ENCODE data around the gene CCDC182. TPM values are rescaled to one million over a fixed set of nuclear protein-coding genes. Genes with fewer than 3 reads are reported as not detected.

CCDC182 gene
- not detected for total RNA-seq
- not detected for polyA plus RNA-seq

DNA sequence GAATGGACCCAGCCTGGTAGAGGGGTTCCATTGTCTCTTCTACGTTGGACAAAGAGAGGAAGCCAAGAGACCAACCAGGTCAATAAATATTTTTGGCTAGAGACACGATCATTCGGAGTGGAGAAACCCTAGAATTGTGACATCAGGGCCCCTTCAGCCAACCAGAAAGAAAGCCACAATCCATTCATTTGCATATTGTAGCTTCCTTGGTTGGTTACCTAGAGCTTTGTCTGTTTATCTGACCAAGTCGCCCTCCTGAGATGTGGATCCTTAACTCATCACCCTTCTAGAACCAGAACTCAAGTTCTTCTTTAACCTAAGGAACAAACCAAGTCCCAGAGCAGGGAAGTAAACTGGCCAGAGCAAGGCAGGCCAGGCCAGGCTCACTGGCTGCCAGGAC lies at the start of gene CCDC182:
TSS of gene CCDC182 (minus strand) at position 58 of the 400 bp plus-strand sequence. CDS start at position 31, 27 bp downstream.
- no peaks in the 10 kb centered on the region for H3K27me3 ChIP-seq (ENCODE audit: insufficient read depth, low read length)
- no peaks in the 10 kb centered on the region for H3K36me3 ChIP-seq (ENCODE audit: insufficient read depth, low read length)
- H3K27ac ChIP-seq (ENCODE audit: low read depth, low read length), result no peak within 1 kb of the TSS
- CTCF ChIA-PET (ENCODE audit: partially characterized antibody), result interaction anchor here (0.7 to 3.1 kb wide), 3 partner anchors 147 to 616 kb away, joined by 3 to 48 read pairs (median 22); no protein-coding TSS in a partner anchor
- no peak within 1 kb of the TSS for H3K4me3 Mint-ChIP-seq
- no peaks in the 10 kb centered on the region for H3K9me3 Mint-ChIP-seq
- H3K4me3 ChIP-seq (ENCODE audit: low read length in 2 of 2), result no peak within 1 kb of the TSS
- no peak for DNase-seq
- H3K27me3 Mint-ChIP-seq, result peaks cover 3 to 10% of the 10 kb centered on the region in 2 donors
- POLR2A ChIA-PET (ENCODE audit: partially characterized antibody), result no interaction called here
- H3K9me3 ChIP-seq (ENCODE audit: control insufficient read depth in 1 of 2, low read length in 2 of 2), result no peaks in the 10 kb centered on the region
- H3K36me3 Mint-ChIP-seq, result no peaks in the 10 kb centered on the region
- intact Hi-C loops (cut with micrococcal nuclease), result loop anchor here (5.0 kb wide), 2 partner anchors 252 to 488 kb away; partner anchors contain the start of gene MSI2
- H3K27ac Mint-ChIP-seq, result no peak within 1 kb of the TSS
- peaks cover 0 to 1% (median 0%) of the 10 kb centered on the region in 4 donors for H3K4me1 Mint-ChIP-seq
- H3K4me1 ChIP-seq (ENCODE audit: insufficient read depth, low read length), result no peaks in the 10 kb centered on the region

DNA sequence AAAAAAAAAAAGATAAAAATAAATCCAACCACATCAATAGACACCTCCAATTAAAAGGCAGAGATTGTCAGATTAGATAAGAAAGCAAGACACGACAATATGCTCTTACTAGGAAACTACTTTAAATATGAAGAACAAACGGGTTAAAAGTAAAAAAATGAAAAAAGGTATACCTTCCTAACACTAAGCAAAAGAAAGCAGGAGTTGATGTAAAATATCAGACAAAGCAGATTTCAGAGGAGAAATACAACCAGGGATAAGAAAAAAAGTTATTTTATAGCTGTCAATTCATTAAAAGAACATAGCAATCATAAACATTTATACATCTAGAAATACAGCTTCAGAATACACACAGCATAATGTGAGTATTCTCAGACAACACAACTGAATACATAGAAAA lies 49.7 kb upstream of the CCDC182 start:
- H3K27me3 Mint-ChIP-seq, result peaks cover 0 to 10% of the 10 kb centered on the region in 2 donors
- Histone ChIP-seq H3K4me3 (ENCODE audit: low read length in 2 of 2) (no peak overlapping the region), H3K4me1 (ENCODE audit: insufficient read depth, low read length) (peaks cover 9% of the 10 kb centered on the region), H3K9me3 (ENCODE audit: control insufficient read depth in 1 of 2, low read length in 2 of 2) (no peaks in the 10 kb centered on the region), H3K36me3 (ENCODE audit: insufficient read depth, low read length) (no peaks in the 10 kb centered on the region), H3K27ac (ENCODE audit: low read depth, low read length) (no peak overlapping the region), H3K27me3 (ENCODE audit: insufficient read depth, low read length) (no peaks in the 10 kb centered on the region)
- H3K4me1 Mint-ChIP-seq, result peaks cover 5 to 9% (median 6%) of the 10 kb centered on the region in 4 donors
- POLR2A ChIA-PET (ENCODE audit: partially characterized antibody), result no interaction called here
- intact Hi-C loops (cut with micrococcal nuclease), result no loop called here
- H3K4me3 Mint-ChIP-seq, result peak overlapping the region in 2 of 8 donors; percentile 53 to 55
- CTCF ChIA-PET (ENCODE audit: partially characterized antibody), result interaction anchor here (0.6 to 1.1 kb wide), 2 partner anchors 11 kb away, joined by 3 to 5 read pairs; no protein-coding TSS in a partner anchor
- no peaks in the 10 kb centered on the region for H3K9me3 Mint-ChIP-seq
- H3K27ac Mint-ChIP-seq, result peak overlapping the region in 1 of 7 donors; percentile 10
- peak in 3 of 5 donors; percentile 2 to 32 (median 19) for DNase-seq
- no peaks in the 10 kb centered on the region for H3K36me3 Mint-ChIP-seq

DNA sequence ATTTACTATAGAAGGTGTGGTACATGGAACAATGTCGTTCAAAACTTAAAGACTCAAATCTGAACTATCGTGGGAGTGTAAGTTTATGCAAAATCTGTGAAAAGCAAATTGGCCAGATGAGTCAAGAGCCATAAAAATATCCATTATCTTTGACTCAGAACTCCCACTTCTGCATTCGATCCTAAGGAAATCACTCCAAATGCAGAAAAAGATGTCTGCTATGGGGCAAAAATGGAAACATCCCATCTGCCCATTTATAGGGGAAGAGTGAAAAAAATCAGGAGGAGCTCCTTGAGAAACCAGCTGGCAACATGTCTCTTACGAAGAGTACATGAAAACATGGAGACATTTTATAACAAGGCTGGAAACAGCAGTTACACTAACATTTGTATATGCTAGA lies 43.6 kb upstream of the CCDC182 start:
- ChIA-PET CTCF (ENCODE audit: partially characterized antibody) (no interaction called here), POLR2A (ENCODE audit: partially characterized antibody) (no interaction called here)
- DNase-seq, result no peak
- Mint-ChIP-seq H3K36me3 (no peaks in the 10 kb centered on the region), H3K9me3 (no peaks in the 10 kb centered on the region), H3K27ac (no peak overlapping the region), H3K4me1 (no peaks in the 10 kb centered on the region), H3K27me3 (peaks cover 28 to 30% of the 10 kb centered on the region in 2 donors), H3K4me3 (no peak overlapping the region)
- H3K4me1 ChIP-seq (ENCODE audit: insufficient read depth, low read length), result no peaks in the 10 kb centered on the region
- peaks cover 5% of the 10 kb centered on the region for H3K27me3 ChIP-seq (ENCODE audit: insufficient read depth, low read length)
- H3K36me3 ChIP-seq (ENCODE audit: insufficient read depth, low read length), result no peaks in the 10 kb centered on the region
- no peak overlapping the region for H3K4me3 ChIP-seq (ENCODE audit: low read length in 2 of 2)
- no peaks in the 10 kb centered on the region for H3K9me3 ChIP-seq (ENCODE audit: control insufficient read depth in 1 of 2, low read length in 2 of 2)
- no peak overlapping the region for H3K27ac ChIP-seq (ENCODE audit: low read depth, low read length)
- intact Hi-C loops (cut with micrococcal nuclease), result no loop called here

DNA sequence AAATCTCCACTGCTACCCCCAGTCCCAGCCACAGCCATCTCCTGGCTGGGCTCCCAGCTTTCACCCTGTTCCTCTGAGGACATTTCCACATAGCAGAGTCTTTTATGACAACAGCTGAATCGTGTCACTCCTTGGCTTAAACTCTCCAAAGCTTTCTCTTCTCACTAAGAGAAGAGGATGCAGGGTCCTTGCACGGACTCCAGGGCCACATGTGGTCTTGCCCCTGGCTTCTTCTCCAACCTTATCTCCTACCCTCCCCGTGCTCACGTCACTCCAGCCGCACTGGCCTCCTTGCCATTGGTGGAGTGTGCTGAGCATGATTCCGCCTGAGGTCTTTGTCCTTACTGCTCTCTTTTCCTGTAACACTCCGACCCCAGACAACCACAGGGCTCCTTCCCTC lies 39.9 kb upstream of the CCDC182 start:
- no peaks in the 10 kb centered on the region for H3K9me3 ChIP-seq (ENCODE audit: control insufficient read depth in 1 of 2, low read length in 2 of 2)
- peaks cover 8% of the 10 kb centered on the region for H3K27me3 ChIP-seq (ENCODE audit: insufficient read depth, low read length)
- H3K27ac ChIP-seq (ENCODE audit: low read depth, low read length), result no peak overlapping the region
- ChIA-PET CTCF (ENCODE audit: partially characterized antibody) (interaction anchor here (1.4 to 3.3 kb wide), 3 partner anchors 19 to 541 kb away, joined by 3 to 21 read pairs (median 10); no protein-coding TSS in a partner anchor), POLR2A (ENCODE audit: partially characterized antibody) (no interaction called here)
- no peak overlapping the region for H3K4me3 ChIP-seq (ENCODE audit: low read length in 2 of 2)
- peaks cover 0 to 2% (median 0%) of the 10 kb centered on the region in 4 donors for H3K4me1 Mint-ChIP-seq
- no peak overlapping the region for H3K27ac Mint-ChIP-seq
- no peak overlapping the region for H3K4me3 Mint-ChIP-seq
- no peaks in the 10 kb centered on the region for H3K36me3 Mint-ChIP-seq
- intact Hi-C loops (cut with micrococcal nuclease), result no loop called here
- no peaks in the 10 kb centered on the region for H3K36me3 ChIP-seq (ENCODE audit: insufficient read depth, low read length)
- no peak for DNase-seq
- peaks cover 26 to 33% of the 10 kb centered on the region in 2 donors for H3K27me3 Mint-ChIP-seq
- H3K4me1 ChIP-seq (ENCODE audit: insufficient read depth, low read length), result peaks cover 11% of the 10 kb centered on the region
- no peaks in the 10 kb centered on the region for H3K9me3 Mint-ChIP-seq

DNA sequence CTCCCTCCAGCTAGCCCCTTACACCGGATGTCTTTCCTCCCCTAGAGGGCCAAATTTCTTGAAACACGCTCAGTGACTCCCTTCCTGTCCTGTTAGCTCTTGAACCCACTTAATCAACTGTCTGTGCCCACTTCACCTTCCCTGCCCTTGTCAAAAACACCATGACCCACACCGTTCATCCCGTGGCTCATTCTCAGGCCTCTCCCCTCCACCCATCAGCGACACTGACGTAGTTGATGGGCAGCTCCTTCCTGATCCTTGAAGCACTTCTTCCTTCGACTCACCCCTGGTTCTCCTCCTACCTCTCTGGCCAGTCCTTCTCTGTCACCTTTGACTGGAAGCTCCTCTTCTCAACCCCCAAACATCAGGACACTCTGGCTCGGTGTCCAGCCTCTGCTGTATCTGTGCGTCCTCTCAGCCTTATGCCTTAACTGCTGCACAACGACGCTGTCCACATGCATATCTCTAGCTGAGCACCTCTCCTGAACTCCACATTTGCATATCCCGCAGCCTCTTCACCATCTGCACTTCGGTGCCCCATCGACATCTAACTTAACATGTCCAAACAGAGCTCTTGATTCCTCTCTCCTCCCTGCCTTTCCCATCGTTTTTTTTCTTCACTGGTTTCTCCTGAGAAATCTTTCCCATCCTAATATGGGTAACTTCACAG lies 39.3 kb upstream of the CCDC182 start:
- no peak for DNase-seq
- peaks cover 23 to 32% of the 10 kb centered on the region in 2 donors for H3K27me3 Mint-ChIP-seq
- ChIA-PET CTCF (ENCODE audit: partially characterized antibody) (interaction anchor here (0.7 to 3.3 kb wide), 18 partner anchors 8 to 655 kb away, joined by 3 to 21 read pairs (median 4); no protein-coding TSS in a partner anchor), POLR2A (ENCODE audit: partially characterized antibody) (no interaction called here)
- peaks cover 0 to 2% (median 0%) of the 10 kb centered on the region in 4 donors for H3K4me1 Mint-ChIP-seq
- Histone ChIP-seq H3K9me3 (ENCODE audit: control insufficient read depth in 1 of 2, low read length in 2 of 2) (no peaks in the 10 kb centered on the region), H3K4me1 (ENCODE audit: insufficient read depth, low read length) (peaks cover 11% of the 10 kb centered on the region), H3K27me3 (ENCODE audit: insufficient read depth, low read length) (peaks cover 8% of the 10 kb centered on the region), H3K27ac (ENCODE audit: low read depth, low read length) (no peak overlapping the region), H3K4me3 (ENCODE audit: low read length in 2 of 2) (no peak overlapping the region), H3K36me3 (ENCODE audit: insufficient read depth, low read length) (no peaks in the 10 kb centered on the region)
- H3K36me3 Mint-ChIP-seq, result no peaks in the 10 kb centered on the region
- no peak overlapping the region for H3K27ac Mint-ChIP-seq
- intact Hi-C loops (cut with micrococcal nuclease), result no loop called here
- no peaks in the 10 kb centered on the region for H3K9me3 Mint-ChIP-seq
- H3K4me3 Mint-ChIP-seq, result no peak overlapping the region

DNA sequence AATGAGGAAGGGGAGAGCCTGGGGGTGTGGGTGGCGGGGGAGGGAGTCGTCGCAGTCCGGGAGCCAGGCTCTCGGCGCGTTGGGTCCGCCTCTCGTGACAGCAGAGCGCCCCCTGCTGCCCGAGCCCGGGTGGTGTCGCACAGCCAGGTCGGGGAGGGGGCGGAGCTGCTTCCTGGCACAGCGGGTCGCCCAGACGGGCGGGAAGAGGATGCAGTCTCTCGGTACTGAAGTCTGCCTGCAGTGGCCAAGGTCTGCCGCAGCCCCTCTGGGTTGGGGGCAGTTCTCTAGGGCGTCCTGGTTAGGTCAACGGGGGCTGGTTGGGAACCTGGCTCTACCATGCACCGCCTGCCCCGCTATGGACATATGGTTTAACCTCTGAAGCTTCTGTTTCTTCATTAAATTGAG lies 38.2 kb upstream of the CCDC182 start:
- no peak overlapping the region for H3K27ac Mint-ChIP-seq
- H3K9me3 Mint-ChIP-seq, result no peaks in the 10 kb centered on the region
- H3K27me3 ChIP-seq (ENCODE audit: insufficient read depth, low read length), result peaks cover 8% of the 10 kb centered on the region
- no peaks in the 10 kb centered on the region for H3K36me3 Mint-ChIP-seq
- intact Hi-C loops (cut with micrococcal nuclease), result loop anchor here (1.0 kb wide), 1 partner anchor 652 kb away; no protein-coding TSS in a partner anchor
- ChIA-PET CTCF (ENCODE audit: partially characterized antibody) (interaction anchor here (0.7 to 3.3 kb wide), 26 partner anchors 9 to 654 kb away, joined by 3 to 21 read pairs (median 4); no protein-coding TSS in a partner anchor), POLR2A (ENCODE audit: partially characterized antibody) (no interaction called here)
- H3K4me1 Mint-ChIP-seq, result peaks cover 0 to 2% (median 0%) of the 10 kb centered on the region in 4 donors
- H3K4me1 ChIP-seq (ENCODE audit: insufficient read depth, low read length), result peaks cover 11% of the 10 kb centered on the region
- no peaks in the 10 kb centered on the region for H3K36me3 ChIP-seq (ENCODE audit: insufficient read depth, low read length)
- H3K27me3 Mint-ChIP-seq, result peaks cover 19 to 25% of the 10 kb centered on the region in 2 donors
- H3K27ac ChIP-seq (ENCODE audit: low read depth, low read length), result no peak overlapping the region
- DNase-seq, result peak; percentile 58 to 66 (median 64)
- peak overlapping the region in 2 of 8 donors; percentile 2 to 23 for H3K4me3 Mint-ChIP-seq
- H3K4me3 ChIP-seq (ENCODE audit: low read length in 2 of 2), result no peak overlapping the region
- H3K9me3 ChIP-seq (ENCODE audit: control insufficient read depth in 1 of 2, low read length in 2 of 2), result no peaks in the 10 kb centered on the region

DNA sequence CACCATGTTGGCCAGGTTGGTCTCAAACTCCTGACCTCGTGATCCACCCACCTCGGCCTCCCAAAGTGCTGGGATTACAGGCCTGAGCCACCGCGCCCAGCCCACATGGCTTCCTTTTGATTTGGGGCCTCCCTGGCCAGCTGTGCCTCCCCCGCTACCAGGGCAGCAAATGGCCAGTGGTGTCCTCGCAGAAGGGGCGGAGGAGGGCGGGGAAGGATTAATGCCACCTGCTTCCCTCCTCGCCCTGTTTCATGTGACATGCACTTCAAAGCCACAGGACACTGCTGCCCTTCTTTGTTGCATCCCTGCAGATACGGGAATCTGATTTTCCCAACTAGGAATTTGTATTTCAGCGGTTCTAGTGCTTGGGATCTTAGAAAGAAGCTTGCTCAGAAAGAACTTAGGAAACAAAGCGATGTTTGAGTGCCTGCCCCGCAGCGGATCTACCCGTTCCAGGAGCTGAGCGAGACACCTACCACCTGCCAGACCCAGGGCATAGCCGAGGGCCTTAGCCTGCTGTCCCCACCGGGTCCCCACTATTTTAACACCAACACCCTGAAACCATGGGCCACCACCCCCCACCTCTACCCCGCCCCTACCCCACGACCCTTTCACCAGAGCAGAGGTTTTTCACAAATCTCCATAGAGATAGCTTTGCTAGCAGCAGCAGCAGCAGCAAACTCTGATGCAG lies 37.7 kb upstream of the CCDC182 start:
- intact Hi-C loops (cut with micrococcal nuclease), result loop anchor here (1.0 kb wide), 1 partner anchor 651 kb away; no protein-coding TSS in a partner anchor
- POLR2A ChIA-PET (ENCODE audit: partially characterized antibody), result no interaction called here
- peaks cover 8% of the 10 kb centered on the region for H3K27me3 ChIP-seq (ENCODE audit: insufficient read depth, low read length)
- Mint-ChIP-seq H3K4me3 (no peak overlapping the region), H3K27ac (no peak overlapping the region), H3K27me3 (peaks cover 19 to 21% of the 10 kb centered on the region in 2 donors), H3K9me3 (no peaks in the 10 kb centered on the region), H3K4me1 (peaks cover 0 to 2% (median 0%) of the 10 kb centered on the region in 4 donors), H3K36me3 (no peaks in the 10 kb centered on the region)
- H3K4me3 ChIP-seq (ENCODE audit: low read length in 2 of 2), result no peak overlapping the region
- H3K9me3 ChIP-seq (ENCODE audit: control insufficient read depth in 1 of 2, low read length in 2 of 2), result no peaks in the 10 kb centered on the region
- no peak overlapping the region for H3K27ac ChIP-seq (ENCODE audit: low read depth, low read length)
- H3K4me1 ChIP-seq (ENCODE audit: insufficient read depth, low read length), result peaks cover 11% of the 10 kb centered on the region
- no peaks in the 10 kb centered on the region for H3K36me3 ChIP-seq (ENCODE audit: insufficient read depth, low read length)
- no peak for DNase-seq
- CTCF ChIA-PET (ENCODE audit: partially characterized antibody), result interaction anchor here (0.7 to 3.3 kb wide), 20 partner anchors 8 to 654 kb away, joined by 3 to 21 read pairs (median 5); no protein-coding TSS in a partner anchor
